AG08395 (cell line): ENCODE measurements around the gene FRG2.
"Not testable (repeated sequence)": the region's sequence is repeated elsewhere in the genome, so short reads cannot be mapped to it uniquely, and the experiment has no call there.

Experiments used
- DNase-seq: peaks from one replicate; pipeline ENCODE4 v3.0.0; 2012; ENCODE audit warnings: mixed read lengths, low spot score

Gene FRG2

GRCh38 chr4:190027156-190027555 is at the start of gene FRG2:
FRG2 (minus strand) TSS chr4:190027256; CDS start chr4:190027204, 52 bp downstream.
- DNase-seq, result not testable (repeated sequence)

- not testable (repeated sequence) for DNase-seq
Measured at GRCh38 chr4:190068351-190068750, 41.3 kb upstream of the FRG2 start.

- not testable (repeated sequence) for DNase-seq
Measured at GRCh38 chr4:190064805-190065204, 37.7 kb upstream of the FRG2 start.

GRCh38 chr4:190064342-190064741 is 37.3 kb upstream of the FRG2 start, which contains the start of gene DBET:
DBET (plus strand) TSS chr4:190064502.
- DNase-seq, result not testable (repeated sequence)

- DNase-seq, result not testable (repeated sequence)
Measured at GRCh38 chr4:190058997-190059396, 31.9 kb upstream of the FRG2 start.

GRCh38 chr4:190049378-190050239 is 22.6 kb upstream of the FRG2 start:
- DNase-seq, result not testable (repeated sequence)

GRCh38 chr4:190047627-190048026 is 20.6 kb upstream of the FRG2 start:
- not testable (repeated sequence) for DNase-seq

- DNase-seq, result not testable (repeated sequence)
Measured at GRCh38 chr4:190040873-190041272, 13.8 kb upstream of the FRG2 start.

GRCh38 chr4:190037704-190038388 is 10.8 kb upstream of the FRG2 start:
- not testable (repeated sequence) for DNase-seq

GRCh38 chr4:190031264-190031663 is 4.2 kb upstream of the FRG2 start:
- not testable (repeated sequence) for DNase-seq

- DNase-seq, result not testable (repeated sequence)
Measured at GRCh38 chr4:190022614-190023281, 4.3 kb downstream of the FRG2 start.

- DNase-seq, result not testable (repeated sequence)
Measured at GRCh38 chr4:190021973-190022372, 5.1 kb downstream of the FRG2 start.

GRCh38 chr4:190020790-190021717 is 6.0 kb downstream of the FRG2 start:
- DNase-seq, result peak; percentile 52

GRCh38 chr4:190019859-190020463 is 7.1 kb downstream of the FRG2 start:
- not testable (repeated sequence) for DNase-seq

GRCh38 chr4:190019023-190019858 is 7.8 kb downstream of the FRG2 start:
- DNase-seq, result no peak

- DNase-seq, result no peak
Measured at GRCh38 chr4:190018201-190018920, 8.7 kb downstream of the FRG2 start.

- DNase-seq, result no peak
Measured at GRCh38 chr4:190017357-190018200, 9.5 kb downstream of the FRG2 start.
